Liver (tissue), 9 donors: ENCODE results near the gene TSPAN13. TPM values are rescaled to one million over a fixed set of nuclear protein-coding genes. Genes with fewer than 3 reads are reported as not detected.

Source experiments
- DNase-seq: peaks from one replicate; pipeline ENCODE4 v3.0.0-alpha.2; 2017; ENCODE audit warnings: low spot score
- H3K27ac ChIP-seq, 2 donors: one replicate each; pipeline ENCODE4 v1.7.0; 2013; ENCODE audit warnings: inconsistent platforms in 2 of 2, low read length in 2 of 2, control low read depth in 1 of 2, low read depth in 1 of 2, mild to moderate bottlenecking in 1 of 2
- H3K27me3 ChIP-seq, 4 donors: one replicate each; pipeline versions ENCODE4 v1.6.1 to v1.7.0; 2013; ENCODE audit warnings: low read length in 3 of 4, inconsistent platforms in 1 of 4, mild to moderate bottlenecking in 1 of 4, moderate library complexity in 1 of 4; ENCODE audit not compliant: control insufficient read depth in 4 of 4, insufficient read depth in 4 of 4
- H3K36me3 ChIP-seq, 4 donors: one replicate each; pipeline versions ENCODE4 v1.6.1 to v1.7.0; 2013; ENCODE audit warnings: low read length in 3 of 4, mild to moderate bottlenecking in 3 of 4, low read depth in 1 of 4, moderate library complexity in 1 of 4; ENCODE audit not compliant: control insufficient read depth in 4 of 4, insufficient read depth in 3 of 4
- H3K4me1 ChIP-seq, 4 donors: one replicate each; pipeline versions ENCODE4 v1.6.1 to v1.7.0; 2013; ENCODE audit warnings: low read length in 3 of 4, mild to moderate bottlenecking in 3 of 4, moderate library complexity in 1 of 4; ENCODE audit not compliant: control insufficient read depth in 4 of 4, insufficient read depth in 4 of 4
- H3K4me3 ChIP-seq, 3 donors: one replicate each; pipeline versions ENCODE4 v1.6.1 to v1.7.0; 2013; ENCODE audit warnings: low read length in 3 of 3, control low read depth in 1 of 3, low read depth in 1 of 3, mild to moderate bottlenecking in 1 of 3
- H3K9ac ChIP-seq, 2 donors: one replicate each; pipeline ENCODE4 v1.7.0; 2013; ENCODE audit warnings: low read length in 2 of 2, mild to moderate bottlenecking in 2 of 2, moderate library complexity in 2 of 2, control low read depth in 1 of 2, low read depth in 1 of 2
- H3K9me3 ChIP-seq, 4 donors: one replicate each; pipeline versions ENCODE4 v1.6.1 to v1.7.0; 2013; ENCODE audit warnings: low read length in 3 of 4; ENCODE audit not compliant: control insufficient read depth in 4 of 4
- ATF3 ChIP-seq: IDR thresholded peaks from 2 replicates; pipeline ENCODE4 v1.6.1; 2016; ENCODE audit warnings: antibody characterized with exemption
- CTCF ChIP-seq: fragments of 150-350 bp; IDR thresholded peaks from 2 replicates; pipeline ENCODE4 v1.5.1; 2017; ENCODE audit warnings: improper control_type of control experiment, low read depth, low read length; ENCODE audit not compliant: missing input control
- EGR1 ChIP-seq, 2 donors: IDR thresholded peaks; 2 replicates each; pipeline ENCODE4 v1.6.1; 2016 to 2018; ENCODE audit warnings: antibody characterized with exemption in 2 of 2, low read depth in 2 of 2
- FOXA1 ChIP-seq: IDR thresholded peaks from 2 replicates; pipeline ENCODE4 v1.6.1; 2016; ENCODE audit warnings: antibody characterized with exemption
- FOXA2 ChIP-seq: IDR thresholded peaks from 2 replicates; pipeline ENCODE4 v1.6.1; 2016; ENCODE audit warnings: antibody characterized with exemption
- GABPA ChIP-seq, 2 donors: IDR thresholded peaks in 1 of 2; conservative IDR thresholded peaks in 1 of 2; 2 replicates each; pipeline ENCODE4 v1.6.1; 2016; ENCODE audit warnings: antibody characterized with exemption in 2 of 2, mild to moderate bottlenecking in 1 of 2, moderate library complexity in 1 of 2
- HNF4A ChIP-seq, 2 donors: conservative IDR thresholded peaks; 2 replicates each; pipeline ENCODE4 v1.6.1; 2016; ENCODE audit warnings: antibody characterized with exemption in 2 of 2, mild to moderate bottlenecking in 2 of 2
- HNF4G ChIP-seq: IDR thresholded peaks from 2 replicates; pipeline ENCODE4 v1.6.1; 2016; ENCODE audit warnings: antibody characterized with exemption
- JUND ChIP-seq, 2 donors: IDR thresholded peaks; 2 replicates each; pipeline ENCODE4 v1.6.1; 2016; ENCODE audit warnings: antibody characterized with exemption in 2 of 2
- NR2F2 ChIP-seq: IDR thresholded peaks from 2 replicates; pipeline ENCODE4 v1.6.1; 2016; ENCODE audit warnings: antibody characterized with exemption
- RAD21 ChIP-seq, 2 donors: IDR thresholded peaks; 2 replicates each; pipeline ENCODE4 v1.6.1; 2016; ENCODE audit warnings: antibody characterized with exemption in 2 of 2, mild to moderate bottlenecking in 2 of 2
- REST ChIP-seq: IDR thresholded peaks from 2 replicates; pipeline ENCODE4 v1.6.1; 2016; ENCODE audit warnings: antibody characterized with exemption, mild to moderate bottlenecking
- RXRA ChIP-seq, 2 donors: IDR thresholded peaks; 2 replicates each; pipeline ENCODE4 v1.6.1; 2017 to 2018; ENCODE audit warnings: antibody characterized with exemption in 2 of 2, mild to moderate bottlenecking in 1 of 2
- SP1 ChIP-seq: IDR thresholded peaks from 2 replicates; pipeline ENCODE4 v1.6.1; 2018; ENCODE audit warnings: antibody characterized with exemption, mild to moderate bottlenecking
- TAF1 ChIP-seq: conservative IDR thresholded peaks from 2 replicates; pipeline ENCODE4 v1.6.1; 2016; ENCODE audit warnings: antibody characterized with exemption, mild to moderate bottlenecking
- YY1 ChIP-seq: IDR thresholded peaks from 2 replicates; pipeline ENCODE4 v1.6.1; 2016; ENCODE audit warnings: antibody characterized with exemption, mild to moderate bottlenecking
- ZBTB33 ChIP-seq: IDR thresholded peaks from 2 replicates; pipeline ENCODE4 v1.6.1; 2016; ENCODE audit warnings: antibody characterized with exemption
- WGBS: extraction: QIAGEN DNeasy Blood & Tissue Kit; methylation state at CpG from one replicate; pipeline ENCODE4 v1.1.7; 2013; 5-methylcytosine and 5-hydroxymethylcytosine counted together
- polyA plus RNA-seq, 2 donors: library from polyadenylated mRNA; stranded (reverse) in 1 of 2; unstranded in 1 of 2; fragments of 200-250 nt in 1 of 2; fragments of >200 nt in 1 of 2; fragmentation: Nextera tagmentation in 1 of 2; extraction: Ambion mirVana in 1 of 2; gene quantifications; one replicate each; pipeline versions ENCODE4 v1.2.1 to v1.2.3, GENCODE V29; 2013 to 2015
- total RNA-seq, 2 donors: library from RNA; depleted of rRNA; stranded (reverse); fragments of >200 nt; gene quantifications; one replicate each; pipeline ENCODE4 v1.2.3, GENCODE V29; 2014
- TF ChIP-seq, protein P1 (sequence below): IDR thresholded peaks from 2 replicates; pipeline ENCODE4 v1.6.1; 2016; ENCODE audit warnings: antibody characterized with exemption
- donor health status: healthy.
- donor health status: healthy.
- donor health status: healthy.
- donor health status: healthy.
- donor health status: healthy.

The TSPAN13 gene
- total and polyA plus RNA-seq, 4 donors: 8.9 to 24.4 (median 15.8) TPM

DNA sequence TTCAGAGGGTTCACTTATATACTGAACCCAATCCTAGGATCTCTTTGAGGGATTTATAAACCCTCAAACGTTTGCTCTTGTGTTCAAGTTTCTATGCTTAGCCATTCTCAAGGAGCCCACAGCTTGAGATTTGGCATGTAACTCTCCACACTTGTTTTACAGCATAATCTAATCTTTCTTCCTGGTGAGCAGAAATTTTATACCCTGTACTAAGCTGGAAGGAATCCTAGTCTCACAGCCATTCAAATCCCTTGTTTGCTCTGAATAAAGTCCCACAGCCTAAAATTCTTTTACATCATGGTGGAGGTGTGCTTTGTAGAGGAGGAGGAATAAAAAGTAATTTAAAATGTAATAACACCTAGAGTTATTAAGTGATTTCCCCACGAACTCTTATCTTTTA lies 56.6 kb downstream of the TSPAN13 start:
- H3K36me3 ChIP-seq: no peaks in the 10 kb centered on the region
- no peaks in the 10 kb centered on the region for H3K27me3 ChIP-seq
- TF ChIP-seq HNF4A (conservative IDR thresholded peaks at IDR 0.05) (no peak), ATF3 (no peak), CTCF (no peak), ZBTB33 (no peak), NR2F2 (no peak), HNF4G (no peak), SP1 (no peak), JUND (IDR thresholded peaks at IDR 0.05) (no peak), RXRA (IDR thresholded peaks at IDR 0.05) (no peak), FOXA2 (no peak), EGR1 (IDR thresholded peaks at IDR 0.05; ENCODE audit: low read depth in 2 of 2) (no peak), GABPA (IDR thresholded peaks at IDR 0.05 in 1 of 2, conservative IDR thresholded peaks at IDR 0.05 in 1 of 2) (no peak), YY1 (no peak), FOXA1 (no peak)
- TF ChIP-seq, protein P1, sequence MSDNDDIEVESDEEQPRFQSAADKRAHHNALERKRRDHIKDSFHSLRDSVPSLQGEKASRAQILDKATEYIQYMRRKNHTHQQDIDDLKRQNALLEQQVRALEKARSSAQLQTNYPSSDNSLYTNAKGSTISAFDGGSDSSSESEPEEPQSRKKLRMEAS: no peak
- no peak overlapping the region for H3K4me3 ChIP-seq
- no peak overlapping the region for H3K9ac ChIP-seq
- no peak for DNase-seq
- no peak overlapping the region for H3K27ac ChIP-seq
- H3K4me1 ChIP-seq: no peaks in the 10 kb centered on the region
- WGBS: 49% methylated on average over 2 of the region's 2 CpGs
- no peaks in the 10 kb centered on the region for H3K9me3 ChIP-seq

DNA sequence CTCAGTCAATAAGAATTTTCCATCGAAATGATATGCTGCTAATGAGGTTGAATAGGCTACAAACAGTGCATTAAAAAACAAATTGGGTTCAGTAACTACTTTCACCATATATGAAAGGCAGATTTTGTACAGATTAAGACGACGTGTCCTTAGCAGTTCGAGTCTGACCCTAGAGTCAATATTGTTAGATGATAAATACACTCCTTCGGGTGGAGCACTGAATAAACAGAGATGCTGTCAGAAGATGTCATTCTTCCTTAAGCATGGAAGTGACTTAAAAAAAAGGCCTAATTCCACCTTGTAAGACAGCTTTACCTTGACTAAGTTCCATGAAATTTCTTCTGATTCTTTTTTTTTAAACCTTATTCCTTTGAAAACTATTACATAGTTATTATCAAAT lies 57.0 kb downstream of the TSPAN13 start:
- H3K27me3 ChIP-seq: no peaks in the 10 kb centered on the region
- no peak for TF ChIP-seq GABPA (IDR thresholded peaks at IDR 0.05 in 1 of 2, conservative IDR thresholded peaks at IDR 0.05 in 1 of 2)
- TF ChIP-seq RAD21 (IDR thresholded peaks at IDR 0.05): no peak
- no peak for TF ChIP-seq TAF1
- no peak for TF ChIP-seq CTCF
- no peak for TF ChIP-seq YY1
- TF ChIP-seq RXRA (IDR thresholded peaks at IDR 0.05): no peak
- TF ChIP-seq SP1: no peak
- TF ChIP-seq REST: no peak
- no peak for TF ChIP-seq FOXA2
- no peak for TF ChIP-seq HNF4G
- no peak for TF ChIP-seq JUND (IDR thresholded peaks at IDR 0.05)
- no peak for TF ChIP-seq ATF3
- no peak for TF ChIP-seq HNF4A (conservative IDR thresholded peaks at IDR 0.05)
- no peak for TF ChIP-seq ZBTB33
- TF ChIP-seq FOXA1: no peak
- TF ChIP-seq EGR1 (IDR thresholded peaks at IDR 0.05; ENCODE audit: low read depth in 2 of 2): no peak
- H3K27ac ChIP-seq: no peak overlapping the region
- H3K4me1 ChIP-seq: no peaks in the 10 kb centered on the region
- WGBS: 54% methylated on average over 5 of the region's 5 CpGs
- H3K4me3 ChIP-seq: no peak overlapping the region
- H3K36me3 ChIP-seq: no peaks in the 10 kb centered on the region
- no peak overlapping the region for H3K9ac ChIP-seq
- H3K9me3 ChIP-seq: no peaks in the 10 kb centered on the region
- no peak for DNase-seq
